HFF-Myc (cell line): ENCODE results near the gene C1QTNF8.

Experiments
- DNase-seq: peaks from one replicate; pipeline ENCODE4 v3.0.0-alpha.2; 2011; ENCODE audit warnings: low read depth; ENCODE audit errors: extremely low read depth
- H3K4me3 ChIP-seq: replicated peaks from 2 replicates; pipeline ENCODE4 v1.5.1; 2011; ENCODE audit warnings: low read depth, mild to moderate bottlenecking, control low read depth, low read length
- TF ChIP-seq, protein P1 (sequence below): IDR thresholded peaks from 2 replicates; pipeline ENCODE4 v1.5.1; 2012; ENCODE audit warnings: mild to moderate bottlenecking, low read depth, low read length, control low read depth; ENCODE audit errors: missing control alignments

C1QTNF8 gene

GRCh38 chr16:1123525-1124230 is 27.6 kb upstream of the C1QTNF8 start:
- TF ChIP-seq, protein P1, sequence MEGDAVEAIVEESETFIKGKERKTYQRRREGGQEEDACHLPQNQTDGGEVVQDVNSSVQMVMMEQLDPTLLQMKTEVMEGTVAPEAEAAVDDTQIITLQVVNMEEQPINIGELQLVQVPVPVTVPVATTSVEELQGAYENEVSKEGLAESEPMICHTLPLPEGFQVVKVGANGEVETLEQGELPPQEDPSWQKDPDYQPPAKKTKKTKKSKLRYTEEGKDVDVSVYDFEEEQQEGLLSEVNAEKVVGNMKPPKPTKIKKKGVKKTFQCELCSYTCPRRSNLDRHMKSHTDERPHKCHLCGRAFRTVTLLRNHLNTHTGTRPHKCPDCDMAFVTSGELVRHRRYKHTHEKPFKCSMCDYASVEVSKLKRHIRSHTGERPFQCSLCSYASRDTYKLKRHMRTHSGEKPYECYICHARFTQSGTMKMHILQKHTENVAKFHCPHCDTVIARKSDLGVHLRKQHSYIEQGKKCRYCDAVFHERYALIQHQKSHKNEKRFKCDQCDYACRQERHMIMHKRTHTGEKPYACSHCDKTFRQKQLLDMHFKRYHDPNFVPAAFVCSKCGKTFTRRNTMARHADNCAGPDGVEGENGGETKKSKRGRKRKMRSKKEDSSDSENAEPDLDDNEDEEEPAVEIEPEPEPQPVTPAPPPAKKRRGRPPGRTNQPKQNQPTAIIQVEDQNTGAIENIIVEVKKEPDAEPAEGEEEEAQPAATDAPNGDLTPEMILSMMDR: no peak
- H3K4me3 ChIP-seq: no peak overlapping the region
- no peak for DNase-seq

- TF ChIP-seq, protein P1: no peak
- no peak for DNase-seq
- H3K4me3 ChIP-seq: no peak overlapping the region
Observed at GRCh38 chr16:1122398-1122765, 26.3 kb upstream of the C1QTNF8 start.

DNA sequence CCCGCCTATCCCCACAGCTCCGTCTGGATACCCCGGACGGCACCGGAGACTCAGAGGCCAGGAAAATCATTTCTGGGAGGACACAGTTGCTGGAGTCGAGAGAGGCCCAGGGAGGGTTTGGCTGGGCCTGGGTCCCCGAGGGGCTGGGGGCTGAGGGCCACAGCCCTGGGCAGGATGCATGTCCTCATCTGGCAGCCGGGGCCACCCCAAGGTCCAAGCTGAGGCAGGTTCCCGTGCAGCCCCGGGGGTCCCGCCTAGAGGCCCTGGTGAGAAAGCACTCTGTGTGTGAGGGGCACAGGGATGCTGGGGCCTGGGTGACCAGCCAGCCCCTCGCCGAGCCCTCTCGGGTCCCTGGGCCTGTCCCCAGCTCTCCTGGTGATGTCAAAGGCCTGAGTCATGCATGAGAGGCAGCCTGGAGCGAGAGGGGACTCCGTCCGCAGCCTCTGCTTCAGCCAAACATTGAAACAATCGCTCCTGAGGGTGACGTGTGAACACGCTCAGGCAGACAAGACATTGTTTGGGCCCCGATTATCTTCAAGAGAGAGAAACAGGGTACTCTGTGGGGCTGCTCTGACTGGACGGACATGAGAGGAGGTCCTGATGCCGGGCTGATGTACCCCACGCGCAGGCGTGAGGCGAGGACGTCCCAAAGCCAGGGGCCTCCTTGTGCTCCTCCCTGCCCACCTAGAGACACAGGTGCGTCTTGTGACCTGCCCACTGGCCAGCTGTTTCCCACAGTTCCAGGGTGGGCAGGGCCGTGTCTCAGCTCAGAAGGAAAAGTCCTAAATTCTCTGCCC is 25.8 kb upstream of the C1QTNF8 start:
- H3K4me3 ChIP-seq: no peak overlapping the region
- TF ChIP-seq, protein P1: no peak
- no peak for DNase-seq

GRCh38 chr16:1121009-1121408 is 25.0 kb upstream of the C1QTNF8 start:
- TF ChIP-seq, protein P1: no peak
- no peak for DNase-seq
- H3K4me3 ChIP-seq: no peak overlapping the region

- TF ChIP-seq, protein P1: no peak
- no peak overlapping the region for H3K4me3 ChIP-seq
- no peak for DNase-seq
Observed at GRCh38 chr16:1120577-1120941, 24.5 kb upstream of the C1QTNF8 start.

DNA sequence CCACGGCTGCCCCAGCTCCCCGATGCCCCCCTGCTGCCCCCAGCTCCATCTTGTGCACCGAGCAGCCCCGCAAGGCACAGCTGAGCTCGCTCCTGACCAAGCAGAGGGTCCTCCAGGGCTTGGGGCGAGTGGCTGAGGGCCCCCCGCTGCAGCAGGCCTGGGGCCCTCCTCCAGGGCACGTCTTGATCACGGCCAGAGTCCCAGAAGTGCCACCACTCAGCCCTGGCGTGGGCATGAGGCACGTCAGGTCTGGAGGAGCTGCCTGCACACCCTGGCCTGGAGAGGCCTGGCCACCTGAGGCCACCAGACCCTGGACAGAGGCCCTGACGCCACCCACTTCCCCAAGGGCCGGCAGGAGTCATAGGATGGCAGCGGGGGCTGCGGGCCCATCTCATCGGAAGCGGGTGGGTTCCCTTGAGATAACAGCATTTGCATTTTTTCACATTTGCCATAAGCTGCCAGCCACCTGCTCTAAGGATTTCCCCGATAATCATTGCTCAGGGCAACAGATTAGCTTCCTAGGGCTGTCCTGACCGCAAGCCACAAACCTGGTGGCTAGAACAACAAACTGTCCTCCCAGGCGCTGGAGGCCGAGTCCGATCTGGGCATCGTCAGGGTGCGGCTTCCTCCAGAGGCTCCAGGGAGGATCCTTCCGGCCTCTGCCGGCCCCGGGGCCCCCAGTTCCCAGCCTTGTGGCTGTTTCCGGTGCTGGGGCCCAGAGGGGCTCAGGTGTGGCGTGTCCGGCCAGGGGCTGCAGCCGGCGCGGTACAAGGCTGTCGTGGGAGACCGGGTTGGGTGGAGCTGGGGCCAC is 23.9 kb upstream of the C1QTNF8 start:
- H3K4me3 ChIP-seq: no peak overlapping the region
- TF ChIP-seq, protein P1: no peak
- DNase-seq: no peak
